ENCODE data around the gene CFAP58.

DNA sequence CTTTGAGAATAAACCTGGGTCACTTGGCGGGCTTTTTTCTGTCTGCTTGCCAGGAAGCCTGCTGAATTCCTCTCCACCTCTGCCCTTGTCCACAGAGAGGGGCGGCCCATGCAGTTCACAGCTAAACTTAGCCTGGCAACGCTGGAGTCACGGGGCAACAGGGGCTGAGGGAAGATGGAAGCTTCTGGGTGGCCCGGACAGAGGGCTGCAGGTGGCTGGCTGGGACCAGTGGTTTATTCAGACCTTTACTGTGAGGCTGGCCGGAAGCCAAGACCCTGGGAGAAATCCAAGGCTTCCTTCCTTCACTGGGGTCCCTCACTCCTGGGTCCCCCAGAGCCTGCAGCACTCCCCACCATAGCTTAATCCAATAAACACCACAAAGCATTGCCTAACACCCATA is 32.4 kb upstream of the CFAP58 start:
- TF ChIP-seq, protein P1, sequence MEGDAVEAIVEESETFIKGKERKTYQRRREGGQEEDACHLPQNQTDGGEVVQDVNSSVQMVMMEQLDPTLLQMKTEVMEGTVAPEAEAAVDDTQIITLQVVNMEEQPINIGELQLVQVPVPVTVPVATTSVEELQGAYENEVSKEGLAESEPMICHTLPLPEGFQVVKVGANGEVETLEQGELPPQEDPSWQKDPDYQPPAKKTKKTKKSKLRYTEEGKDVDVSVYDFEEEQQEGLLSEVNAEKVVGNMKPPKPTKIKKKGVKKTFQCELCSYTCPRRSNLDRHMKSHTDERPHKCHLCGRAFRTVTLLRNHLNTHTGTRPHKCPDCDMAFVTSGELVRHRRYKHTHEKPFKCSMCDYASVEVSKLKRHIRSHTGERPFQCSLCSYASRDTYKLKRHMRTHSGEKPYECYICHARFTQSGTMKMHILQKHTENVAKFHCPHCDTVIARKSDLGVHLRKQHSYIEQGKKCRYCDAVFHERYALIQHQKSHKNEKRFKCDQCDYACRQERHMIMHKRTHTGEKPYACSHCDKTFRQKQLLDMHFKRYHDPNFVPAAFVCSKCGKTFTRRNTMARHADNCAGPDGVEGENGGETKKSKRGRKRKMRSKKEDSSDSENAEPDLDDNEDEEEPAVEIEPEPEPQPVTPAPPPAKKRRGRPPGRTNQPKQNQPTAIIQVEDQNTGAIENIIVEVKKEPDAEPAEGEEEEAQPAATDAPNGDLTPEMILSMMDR (IDR thresholded peaks at IDR 0.05), result no peak
- no peak for TF ChIP-seq POLR2A (IDR thresholded peaks at IDR 0.05)
